ENCODE results near the gene SPACA9.

DNA sequence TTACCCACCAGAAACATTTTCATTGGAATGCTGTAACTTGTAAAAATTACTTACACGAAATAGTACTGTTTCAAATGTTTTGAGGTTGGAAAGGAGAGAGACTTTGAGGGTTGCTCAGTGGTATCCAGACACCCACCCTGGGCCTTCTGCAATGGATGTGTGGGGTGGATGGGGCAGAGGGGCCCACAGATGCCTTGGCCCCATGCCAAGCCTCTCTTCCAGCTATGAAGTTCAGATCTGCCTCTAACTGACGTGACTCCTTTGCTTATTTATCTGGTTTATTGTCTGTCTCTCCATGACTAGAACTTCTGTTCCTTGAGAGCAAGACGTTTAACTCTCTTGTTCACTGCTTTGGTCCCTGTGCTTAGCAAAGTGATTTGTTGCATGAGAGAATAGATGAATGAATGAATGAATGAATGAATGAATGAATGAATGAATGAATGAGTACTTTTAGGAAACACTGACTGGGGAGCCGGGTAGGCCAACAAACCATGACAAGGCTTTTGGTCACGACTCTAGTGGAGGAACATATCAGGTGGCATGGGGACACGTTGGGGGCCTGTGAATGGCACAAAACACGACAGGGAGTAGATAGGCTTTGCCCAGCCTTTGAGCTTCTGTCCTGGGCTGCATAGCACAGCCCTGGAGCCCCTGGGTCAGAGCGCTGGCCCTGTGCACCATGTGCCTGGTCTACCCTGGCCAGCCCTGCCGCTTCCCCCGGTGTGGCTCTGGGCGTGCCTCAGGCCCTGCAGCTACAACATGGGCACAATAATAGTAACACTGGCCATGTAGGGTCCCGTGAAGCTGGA lies 32.4 kb upstream of the SPACA9 start:
- no peak for TF ChIP-seq POLR2A (IDR thresholded peaks at IDR 0.05)
- TF ChIP-seq, protein P1, sequence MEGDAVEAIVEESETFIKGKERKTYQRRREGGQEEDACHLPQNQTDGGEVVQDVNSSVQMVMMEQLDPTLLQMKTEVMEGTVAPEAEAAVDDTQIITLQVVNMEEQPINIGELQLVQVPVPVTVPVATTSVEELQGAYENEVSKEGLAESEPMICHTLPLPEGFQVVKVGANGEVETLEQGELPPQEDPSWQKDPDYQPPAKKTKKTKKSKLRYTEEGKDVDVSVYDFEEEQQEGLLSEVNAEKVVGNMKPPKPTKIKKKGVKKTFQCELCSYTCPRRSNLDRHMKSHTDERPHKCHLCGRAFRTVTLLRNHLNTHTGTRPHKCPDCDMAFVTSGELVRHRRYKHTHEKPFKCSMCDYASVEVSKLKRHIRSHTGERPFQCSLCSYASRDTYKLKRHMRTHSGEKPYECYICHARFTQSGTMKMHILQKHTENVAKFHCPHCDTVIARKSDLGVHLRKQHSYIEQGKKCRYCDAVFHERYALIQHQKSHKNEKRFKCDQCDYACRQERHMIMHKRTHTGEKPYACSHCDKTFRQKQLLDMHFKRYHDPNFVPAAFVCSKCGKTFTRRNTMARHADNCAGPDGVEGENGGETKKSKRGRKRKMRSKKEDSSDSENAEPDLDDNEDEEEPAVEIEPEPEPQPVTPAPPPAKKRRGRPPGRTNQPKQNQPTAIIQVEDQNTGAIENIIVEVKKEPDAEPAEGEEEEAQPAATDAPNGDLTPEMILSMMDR (IDR thresholded peaks at IDR 0.05): no peak
